HG02852 (cell line): ENCODE data around the gene GABRD.

Experiments used
- ATAC-seq: cut with Tn5 transposase; IDR thresholded peaks from one replicate; pipeline ENCODE4 v1.9.1; 2021; ENCODE audit warnings: mild to moderate bottlenecking, moderate library complexity; ENCODE audit not compliant: unreplicated experiment

GABRD gene

GRCh38 chr1:2016123-2016522 is 3.0 kb upstream of the GABRD start:
- no peak for ATAC-seq

DNA sequence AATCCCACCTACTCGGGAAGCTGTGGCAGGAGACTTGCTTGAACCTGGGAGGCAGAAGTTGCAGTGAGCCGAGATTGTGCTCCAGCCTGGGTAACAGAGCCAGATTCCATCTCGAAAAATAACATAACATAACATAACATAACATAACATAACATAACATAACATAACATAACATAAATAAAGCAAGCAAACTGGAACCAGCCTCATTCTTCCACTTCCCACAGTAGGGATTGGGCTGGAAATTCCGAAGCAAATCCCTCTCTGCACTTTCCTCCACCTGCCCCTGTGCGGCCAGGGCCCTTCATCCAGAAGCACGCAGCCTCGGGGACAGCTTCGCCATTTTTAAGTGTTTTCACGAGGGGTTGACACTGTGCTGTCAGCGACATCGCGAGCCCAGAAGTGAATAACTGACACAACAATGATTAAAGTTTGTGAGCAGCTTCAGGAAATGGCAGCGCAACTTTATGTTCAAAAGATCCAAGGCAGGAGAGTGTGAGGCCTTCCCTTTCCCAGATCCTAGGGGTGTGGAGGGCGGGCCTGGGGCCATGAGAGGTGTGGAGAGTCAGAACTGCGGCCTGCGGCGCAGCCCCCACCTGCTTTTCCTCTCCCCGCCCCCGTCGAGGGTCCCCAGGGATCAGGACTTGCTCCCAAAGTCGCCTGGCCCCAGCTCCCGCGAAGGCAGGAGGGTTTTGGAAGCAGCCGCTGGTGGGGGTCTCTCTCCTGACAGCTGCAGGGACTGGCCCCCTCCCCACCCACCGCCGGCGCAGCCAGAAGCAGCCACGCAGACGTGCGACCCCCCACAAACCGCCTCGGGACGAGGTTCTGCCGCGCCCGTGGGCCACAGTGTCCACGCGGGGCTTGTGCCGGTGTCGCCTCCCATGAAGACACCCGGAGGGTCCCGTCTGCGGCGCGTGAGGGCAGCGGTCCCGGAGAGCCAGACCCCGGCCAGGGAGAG is 651 bp upstream of the GABRD start:
- no peak for ATAC-seq

DNA sequence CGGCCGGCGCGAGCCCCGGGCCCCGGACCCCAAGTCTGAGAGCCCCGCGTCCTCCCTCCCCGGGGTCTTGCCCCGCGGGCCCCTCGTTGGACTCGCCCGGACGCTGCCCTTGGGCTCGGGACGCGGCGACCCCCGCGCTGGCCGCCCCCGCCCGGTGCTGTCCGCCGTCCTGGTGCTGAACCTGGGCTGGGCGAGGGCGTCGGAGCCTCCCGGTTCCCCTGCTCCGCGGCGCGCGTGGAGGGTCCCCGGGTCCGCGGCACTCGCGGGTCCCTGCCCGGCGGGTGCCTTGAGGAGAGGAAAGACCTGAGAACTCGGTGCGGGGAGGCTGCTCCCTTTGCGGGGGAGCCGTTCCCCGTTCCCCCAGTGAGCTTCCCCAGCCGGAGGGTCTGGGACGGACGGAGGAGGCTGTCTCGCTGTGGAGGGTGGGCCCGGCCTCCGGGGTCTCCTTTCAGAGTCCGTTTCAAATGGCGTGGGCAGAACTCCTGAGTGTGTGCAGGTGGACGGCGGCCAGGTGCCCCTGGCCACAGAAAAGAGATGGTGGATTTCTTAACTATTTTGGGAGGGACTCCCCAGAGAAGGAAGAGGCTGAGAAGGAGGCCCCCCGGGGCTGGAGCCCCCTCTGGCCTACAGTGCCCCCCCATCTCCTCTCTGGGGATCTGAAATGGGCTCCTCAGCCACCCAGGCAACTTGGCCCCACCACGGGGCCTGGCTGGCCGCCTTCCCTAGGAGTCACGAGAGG is 595 bp downstream of the GABRD start:
- ATAC-seq = no peak

DNA sequence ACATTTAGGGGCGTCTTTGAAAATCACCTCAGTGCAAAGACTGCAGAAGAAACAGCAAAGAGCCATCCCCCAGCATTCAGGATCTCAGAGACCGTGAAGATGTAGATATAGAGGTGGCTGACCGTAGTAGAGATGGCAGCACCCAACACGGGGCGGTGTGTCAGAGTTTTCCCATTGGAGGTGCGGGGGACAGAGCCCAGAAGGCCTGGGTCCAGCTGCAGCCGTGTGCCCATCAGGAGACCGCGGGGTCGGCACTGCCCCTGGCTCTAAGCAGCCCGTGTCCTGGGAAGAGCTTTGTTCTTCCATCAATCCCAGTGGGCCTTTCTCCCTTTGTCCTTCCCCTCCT is 1.1 kb downstream of the GABRD start:
- no peak for ATAC-seq

DNA sequence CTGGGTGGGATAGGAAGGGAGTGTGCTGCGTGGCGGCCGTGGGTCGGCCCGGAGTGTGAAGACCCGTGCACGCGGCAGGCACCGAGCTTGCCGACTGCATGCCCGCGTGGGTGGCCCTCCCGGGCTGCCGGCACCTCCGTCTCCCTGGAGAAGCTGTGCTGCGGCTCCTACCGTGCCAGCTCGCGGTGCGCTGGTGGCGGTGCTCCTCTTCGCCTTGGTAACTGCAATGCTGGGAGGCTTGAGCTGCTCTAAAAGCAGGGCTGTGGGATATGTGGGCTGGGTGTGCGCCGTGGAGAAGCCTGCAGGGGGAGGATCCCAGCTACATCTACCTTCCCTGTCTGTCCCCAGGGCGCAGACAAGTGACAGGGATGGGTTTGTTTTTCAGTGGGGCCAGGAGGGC is 2.4 kb downstream of the GABRD start:
- no peak for ATAC-seq

- no peak for ATAC-seq
Observed at GRCh38 chr1:2022063-2022770, 3.1 kb downstream of the GABRD start.

DNA sequence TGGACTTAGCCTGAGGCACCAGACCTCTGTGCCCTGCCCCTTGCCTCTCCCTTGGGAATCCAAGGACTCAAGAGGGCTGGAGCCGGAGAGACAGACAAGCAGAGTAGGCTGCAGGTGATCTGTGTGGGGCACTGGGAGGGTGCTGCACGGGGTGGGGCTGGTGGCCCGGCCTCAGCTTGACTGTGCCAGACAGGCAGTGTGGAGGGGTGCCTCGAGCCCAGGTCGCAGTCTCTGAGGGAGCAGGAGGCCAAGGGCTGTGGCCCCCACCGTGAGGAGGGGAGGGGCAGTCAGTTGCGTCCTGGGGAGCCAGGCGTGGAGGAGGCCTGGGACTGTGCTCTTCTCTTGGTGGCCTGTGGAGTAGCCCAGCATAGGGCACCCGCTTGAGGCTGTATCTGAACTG is 4.0 kb downstream of the GABRD start:
- no peak for ATAC-seq

- ATAC-seq = no peak
Observed at GRCh38 chr1:2024451-2024850, 5.3 kb downstream of the GABRD start.

GRCh38 chr1:2024887-2025286 is 5.7 kb downstream of the GABRD start:
- ATAC-seq = no peak

DNA sequence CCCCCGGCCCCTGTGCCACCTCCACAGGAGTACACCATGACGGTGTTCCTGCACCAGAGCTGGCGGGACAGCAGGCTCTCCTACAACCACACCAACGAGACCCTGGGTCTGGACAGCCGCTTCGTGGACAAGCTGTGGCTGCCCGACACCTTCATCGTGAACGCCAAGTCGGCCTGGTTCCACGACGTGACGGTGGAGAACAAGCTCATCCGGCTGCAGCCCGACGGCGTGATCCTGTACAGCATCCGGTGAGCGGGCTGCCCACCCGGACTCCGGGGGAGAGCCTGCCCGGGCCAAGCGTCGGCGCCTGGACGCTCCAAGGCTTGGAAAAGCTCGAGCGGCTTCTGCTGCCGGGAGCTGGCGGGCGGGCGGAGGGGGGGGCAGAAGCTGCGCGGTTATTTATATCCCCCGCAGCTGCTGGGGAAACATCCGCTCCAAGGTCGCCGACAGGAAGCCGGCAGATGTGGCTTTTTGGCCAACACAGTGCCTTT is 6.4 kb downstream of the GABRD start:
- no peak for ATAC-seq

GRCh38 chr1:2027961-2028583 is 8.9 kb downstream of the GABRD start:
- no peak for ATAC-seq

GRCh38 chr1:2028870-2029560 is 9.9 kb downstream of the GABRD start:
- ATAC-seq = no peak

DNA sequence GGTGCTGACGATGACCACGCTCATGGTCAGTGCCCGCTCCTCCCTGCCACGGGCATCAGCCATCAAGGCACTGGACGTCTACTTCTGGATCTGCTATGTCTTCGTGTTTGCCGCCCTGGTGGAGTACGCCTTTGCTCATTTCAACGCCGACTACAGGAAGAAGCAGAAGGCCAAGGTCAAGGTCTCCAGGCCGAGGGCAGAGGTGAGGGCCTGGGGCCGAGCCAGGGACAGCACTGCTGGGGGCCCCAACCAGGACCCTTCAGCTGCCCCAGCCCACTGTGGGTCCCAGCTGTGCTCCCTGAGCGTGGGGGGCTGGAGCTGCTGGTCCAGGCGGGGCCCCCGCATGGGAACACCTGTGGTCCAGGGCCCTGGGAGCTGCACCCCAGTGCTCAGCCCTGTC is 10.4 kb downstream of the GABRD start:
- ATAC-seq = no peak

- no peak for ATAC-seq
Observed at GRCh38 chr1:2030076-2030871, 11.1 kb downstream of the GABRD start.

DNA sequence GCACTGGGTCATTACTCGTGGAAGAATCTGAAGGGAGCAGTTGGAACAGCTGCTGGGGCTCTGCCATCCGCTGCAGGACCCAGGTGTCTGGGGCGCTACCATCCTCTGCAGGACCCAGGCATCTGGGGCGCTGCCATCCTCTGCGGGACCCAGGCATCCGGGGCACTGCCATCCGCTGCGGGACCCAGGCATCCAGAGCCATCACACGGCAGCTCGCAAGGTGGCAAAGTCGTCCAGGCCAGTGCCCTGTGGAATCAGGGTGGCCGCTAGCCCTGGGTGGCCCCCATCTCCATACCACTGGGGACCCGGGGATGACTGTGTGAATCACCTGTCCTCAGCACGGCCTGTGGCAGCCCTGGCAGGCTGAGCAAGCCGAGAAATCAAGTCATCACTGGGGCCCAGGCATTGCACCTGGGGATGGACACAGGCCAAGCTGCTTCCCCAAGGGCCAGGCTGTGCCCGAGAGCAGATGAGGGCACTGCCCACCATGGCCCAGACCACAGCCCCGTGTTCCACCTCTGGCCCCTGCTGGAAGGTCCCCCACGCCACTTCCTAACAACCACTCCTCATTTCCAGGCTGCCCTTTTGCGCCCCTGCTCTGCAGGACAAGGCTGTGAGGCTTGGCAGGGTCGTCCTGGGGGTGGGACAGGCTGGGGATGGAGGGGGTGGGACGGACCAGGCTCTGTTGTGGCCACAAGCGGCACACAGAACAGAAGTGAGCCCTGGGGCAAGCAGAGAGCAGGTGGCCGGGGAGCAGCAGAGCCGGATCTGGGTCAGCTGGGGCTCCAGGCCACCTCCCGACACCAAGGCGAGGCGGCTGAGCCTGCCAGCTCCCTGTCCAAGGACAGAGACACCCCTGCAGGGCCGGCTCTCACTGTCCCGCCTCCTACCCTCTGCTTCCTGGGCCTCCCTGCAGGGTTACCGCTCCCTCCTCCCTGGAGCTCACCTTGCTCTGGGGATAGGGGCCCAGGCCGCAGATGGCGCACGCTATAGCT is 12.7 kb downstream of the GABRD start:
- ATAC-seq = no peak

GRCh38 chr1:2032737-2033136 is 13.6 kb downstream of the GABRD start:
- no peak for ATAC-seq

- ATAC-seq = no peak
Observed at GRCh38 chr1:2033165-2033564, 14.0 kb downstream of the GABRD start.

GRCh38 chr1:2036287-2036686 is 17.1 kb downstream of the GABRD start:
- no peak for ATAC-seq
